Measurements from ENCODE around the gene NBDY.

GRCh38 chrX:56746996-56747395 lies 18.0 kb downstream of the NBDY start:
- no peak for TF ChIP-seq POLR2AphosphoS5 (IDR thresholded peaks at IDR 0.05; ENCODE audit: low read depth, low read length)
- TF ChIP-seq TAF1 (IDR thresholded peaks at IDR 0.05; ENCODE audit: borderline replicate concordance, insufficient read depth, low read length), result no peak
- TF ChIP-seq SIN3A (IDR thresholded peaks at IDR 0.05; ENCODE audit: borderline replicate concordance, insufficient read depth, low read length), result no peak
- no peak for TF ChIP-seq REST (IDR thresholded peaks at IDR 0.05; ENCODE audit: insufficient read depth in 1 of 2, low read depth in 2 of 2, low read length in 2 of 2)
